B cell (primary cell): Measurements from ENCODE around the gene HYOU1. TPM values are rescaled to one million over a fixed set of nuclear protein-coding genes. Genes with fewer than 3 reads are reported as not detected.
"Not testable (repeated sequence)": the region's sequence is repeated elsewhere in the genome, so short reads cannot be mapped to it uniquely, and the experiment has no call there.

ENCODE experiments used
- ATAC-seq: fragments of 200-7000 bp; cut with Tn5 transposase; one replicate; pipeline ENCODE4 v1.10.0; 2021; ENCODE audit warnings: low read depth, mild to moderate bottlenecking, moderate number of reproducible peaks, moderate library complexity
- CTCF ChIA-PET: fragments of 350-600 bp; sonication (Branson Sonifier 250); formaldehyde crosslinking; loops from one replicate; lab custom pipeline; 2021; ENCODE audit warnings: antibody characterized with exemption, inconsistent platforms; lab: Charles Lee
- POLR2A ChIA-PET: fragments of 350-600 bp; sonication (Branson Sonifier 250); formaldehyde crosslinking; loops from one replicate; lab custom pipeline; 2021; ENCODE audit warnings: antibody characterized with exemption; lab: Charles Lee
- DNase-seq: peaks from one replicate; pipeline ENCODE4 v3.0.0; 2013
- H2AFZ ChIP-seq: 2 replicates; pipeline ENCODE4 v1.6.1; 2012; ENCODE audit warnings: mild to moderate bottlenecking, low read depth, low read length; ENCODE audit not compliant: insufficient read depth, poor library complexity, severe bottlenecking
- H3K27ac ChIP-seq, 2 donors: 1 replicate in 1 of 2; 2 replicates in 1 of 2; pipeline ENCODE4 v1.5.1; 2012 to 2013; ENCODE audit warnings: low read length in 2 of 2, mild to moderate bottlenecking in 2 of 2, moderate library complexity in 1 of 2
- H3K27me3 ChIP-seq, 4 experiments: fragments of 200-600 bp in 1 of 4; sonication (generic) in 1 of 4; replicated peaks in 1 of 4; 1 replicate in 2 of 4; 2 replicates in 2 of 4; pipeline versions ENCODE4 v1.6.1 to v1.7.0; 2013 to 2016; ENCODE audit warnings: low read length in 3 of 4, mild to moderate bottlenecking in 2 of 4, mixed read lengths in 1 of 4, moderate library complexity in 1 of 4; ENCODE audit not compliant: insufficient read depth in 4 of 4, control insufficient read depth in 3 of 4; ENCODE audit errors: control extremely low read depth in 1 of 4
- H3K36me3 ChIP-seq, 2 experiments: replicated peaks in 1 of 2; 1 replicate in 1 of 2; 2 replicates in 1 of 2; pipeline versions ENCODE4 v1.6.1 to v1.7.1; 2013; ENCODE audit warnings: low read length in 1 of 2; ENCODE audit not compliant: insufficient read depth in 2 of 2, control insufficient read depth in 1 of 2; ENCODE audit errors: control extremely low read depth in 1 of 2, extremely low read depth in 1 of 2
- H3K4me1 ChIP-seq, 2 donors: fragments of 200-600 bp in 1 of 2; sonication (generic) in 1 of 2; 1 replicate in 1 of 2; 2 replicates in 1 of 2; pipeline versions ENCODE4 v1.5.1 to v1.6.1; 2013 to 2017; ENCODE audit warnings: low read length in 2 of 2; ENCODE audit not compliant: control insufficient read depth in 2 of 2, insufficient read depth in 2 of 2
- H3K4me2 ChIP-seq: replicated peaks from 2 replicates; pipeline ENCODE3; 2012; ENCODE audit warnings: mild to moderate bottlenecking, low read depth, low read length; ENCODE audit not compliant: poor library complexity, severe bottlenecking
- H3K4me3 ChIP-seq, 5 experiments: fragments of 200-600 bp in 1 of 5; sonication (generic) in 1 of 5; 1 replicate in 3 of 5; 2 replicates in 2 of 5; pipeline versions ENCODE4 v1.5.1 to v1.7.0; 2011 to 2016; ENCODE audit warnings: low read length in 4 of 5, mild to moderate bottlenecking in 4 of 5, low read depth in 2 of 5, control low read depth in 1 of 5, moderate library complexity in 1 of 5; ENCODE audit not compliant: insufficient read depth in 1 of 5; ENCODE audit errors: control extremely low read depth in 1 of 5, extremely low read depth in 1 of 5
- H3K79me2 ChIP-seq: fragments of 200-600 bp; sonication (generic); one replicate; pipeline ENCODE4 v1.6.0; 2016; ENCODE audit warnings: low read length; ENCODE audit not compliant: control insufficient read depth, insufficient read depth
- H3K9ac ChIP-seq: fragments of 200-600 bp; sonication (generic); 2 replicates; pipeline ENCODE4 v1.6.1; 2017; ENCODE audit warnings: mild to moderate bottlenecking, low read length, moderate library complexity
- H3K9me3 ChIP-seq, 3 donors: one replicate each; pipeline versions ENCODE4 v1.6.1 to v1.7.1; 2013; ENCODE audit warnings: low read length in 2 of 3; ENCODE audit not compliant: control insufficient read depth in 2 of 3, insufficient read depth in 1 of 3; ENCODE audit errors: control extremely low read depth in 1 of 3
- H4K20me1 ChIP-seq: 2 replicates; pipeline ENCODE4 v1.6.0; 2012; ENCODE audit warnings: mild to moderate bottlenecking, low read length; ENCODE audit not compliant: insufficient read depth, control insufficient read depth, poor library complexity, severe bottlenecking
- H3K27ac Mint-ChIP-seq: one replicate; pipeline ENCODE4 v1.8.0; 2021; ENCODE audit warnings: mixed read lengths
- H3K27me3 Mint-ChIP-seq: one replicate; pipeline ENCODE4 v1.8.0; 2021; ENCODE audit warnings: mixed read lengths
- H3K4me1 Mint-ChIP-seq: one replicate; pipeline ENCODE4 v1.8.0; 2021; ENCODE audit warnings: mixed read lengths
- H3K4me3 Mint-ChIP-seq: one replicate; pipeline ENCODE4 v1.8.0; 2021; ENCODE audit warnings: mixed read lengths
- H3K9me3 Mint-ChIP-seq: one replicate; pipeline ENCODE4 v1.8.0; 2022; ENCODE audit warnings: mixed read lengths; ENCODE audit not compliant: insufficient read depth
- EZH2 ChIP-seq: IDR thresholded peaks from 2 replicates; pipeline ENCODE4 v1.6.1; 2012; ENCODE audit warnings: borderline replicate concordance, low read depth, mild to moderate bottlenecking, moderate library complexity, low read length; ENCODE audit not compliant: insufficient read depth, poor library complexity, severe bottlenecking
- WGBS: methylation state at CpG from one replicate; pipeline ENCODE4 v1.1.5; 2013; ENCODE audit warnings: missing lambda C conversion rate; ENCODE audit not compliant: insufficient coverage; 5-methylcytosine and 5-hydroxymethylcytosine counted together
- intact Hi-C: fragments of 100-400 bp; cut with micrococcal nuclease; formaldehyde crosslinking; loops from one replicate; pipeline ENCODE4 v1.10.0; 2022
- polyA plus RNA-seq: library from polyadenylated mRNA; depleted of rRNA; stranded (reverse); fragments of >200 nt; gene quantifications from 2 replicates; pipeline ENCODE4 v1.2.3, GENCODE V29; 2012
- total RNA-seq, 2 donors: library from RNA; stranded (reverse); fragments of 120-200 nt in 1 of 2; gene quantifications; 1 replicate in 1 of 2; 2 replicates in 1 of 2; pipeline versions ENCODE4 v1.2.3 to v1.2.4, GENCODE V29; 2013 to 2022
- TF ChIP-seq, protein P1 (sequence below): fragments of 200-600 bp; IDR thresholded peaks from one replicate; pipeline ENCODE4 v1.8.0; 2022; ENCODE audit warnings: antibody characterized with exemption, mild to moderate bottlenecking

The HYOU1 gene
- total and polyA plus RNA-seq, 2 donors (not counting 1 experiment from before 2014, with no cell fraction given) = 38.5 to 48.7 TPM

DNA sequence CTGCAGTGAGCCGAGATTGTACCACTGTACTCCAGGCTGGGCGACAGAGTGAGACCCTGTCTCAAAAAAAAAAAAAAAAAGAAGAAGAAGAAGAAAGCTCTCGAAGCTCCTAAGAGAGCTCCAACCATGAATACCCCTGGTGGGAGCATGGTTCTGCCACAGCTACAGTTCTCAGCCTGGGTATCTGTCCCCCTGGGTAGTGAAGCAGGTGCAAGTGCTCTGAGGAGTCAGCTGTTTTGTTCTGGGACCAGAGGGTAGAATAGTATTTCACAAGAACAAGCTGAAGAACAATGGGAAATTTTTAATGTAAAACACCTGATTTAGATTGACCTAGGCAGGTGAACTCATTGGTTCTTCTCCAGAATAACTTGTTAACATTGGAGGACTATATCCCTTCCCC, 4.3 kb upstream of the HYOU1 start:
- Histone ChIP-seq H3K27ac (no peak overlapping the region), H3K27me3 (no peaks in the 10 kb centered on the region), H2AFZ (no peak overlapping the region), H3K4me3 (no peak overlapping the region), H3K4me1 (peaks cover 9 to 15% of the 10 kb centered on the region in 2 donors), H3K4me2 (no peak overlapping the region), H3K9ac (no peak overlapping the region), H3K79me2 (peaks cover 76% of the 10 kb centered on the region), H3K36me3 (peaks cover 3 to 4% of the 10 kb centered on the region in 2 experiments), H3K9me3 (no peaks in the 10 kb centered on the region), H4K20me1 (no peaks in the 10 kb centered on the region)
- ChIA-PET POLR2A (interaction anchor here (0.6 kb wide), 1 partner anchor 20 kb away, joined by 7 read pairs; no protein-coding TSS in a partner anchor), CTCF (interaction anchor here (0.7 to 1.1 kb wide), 2 partner anchors 13 to 261 kb away, joined by 3 to 5 read pairs; no protein-coding TSS in a partner anchor)
- H3K4me3 Mint-ChIP-seq = no peak overlapping the region
- intact Hi-C loops = no loop called here
- H3K27ac Mint-ChIP-seq = no peak overlapping the region
- ATAC-seq = no peak
- no peaks in the 10 kb centered on the region for H3K27me3 Mint-ChIP-seq
- no CpG with 5 or more reads among the region's 3 CpGs for WGBS
- no peaks in the 10 kb centered on the region for H3K9me3 Mint-ChIP-seq
- TF ChIP-seq, protein P1, sequence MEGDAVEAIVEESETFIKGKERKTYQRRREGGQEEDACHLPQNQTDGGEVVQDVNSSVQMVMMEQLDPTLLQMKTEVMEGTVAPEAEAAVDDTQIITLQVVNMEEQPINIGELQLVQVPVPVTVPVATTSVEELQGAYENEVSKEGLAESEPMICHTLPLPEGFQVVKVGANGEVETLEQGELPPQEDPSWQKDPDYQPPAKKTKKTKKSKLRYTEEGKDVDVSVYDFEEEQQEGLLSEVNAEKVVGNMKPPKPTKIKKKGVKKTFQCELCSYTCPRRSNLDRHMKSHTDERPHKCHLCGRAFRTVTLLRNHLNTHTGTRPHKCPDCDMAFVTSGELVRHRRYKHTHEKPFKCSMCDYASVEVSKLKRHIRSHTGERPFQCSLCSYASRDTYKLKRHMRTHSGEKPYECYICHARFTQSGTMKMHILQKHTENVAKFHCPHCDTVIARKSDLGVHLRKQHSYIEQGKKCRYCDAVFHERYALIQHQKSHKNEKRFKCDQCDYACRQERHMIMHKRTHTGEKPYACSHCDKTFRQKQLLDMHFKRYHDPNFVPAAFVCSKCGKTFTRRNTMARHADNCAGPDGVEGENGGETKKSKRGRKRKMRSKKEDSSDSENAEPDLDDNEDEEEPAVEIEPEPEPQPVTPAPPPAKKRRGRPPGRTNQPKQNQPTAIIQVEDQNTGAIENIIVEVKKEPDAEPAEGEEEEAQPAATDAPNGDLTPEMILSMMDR = no peak
- no peak for TF ChIP-seq EZH2
- peaks cover 26% of the 10 kb centered on the region for H3K4me1 Mint-ChIP-seq
- no peak for DNase-seq

DNA sequence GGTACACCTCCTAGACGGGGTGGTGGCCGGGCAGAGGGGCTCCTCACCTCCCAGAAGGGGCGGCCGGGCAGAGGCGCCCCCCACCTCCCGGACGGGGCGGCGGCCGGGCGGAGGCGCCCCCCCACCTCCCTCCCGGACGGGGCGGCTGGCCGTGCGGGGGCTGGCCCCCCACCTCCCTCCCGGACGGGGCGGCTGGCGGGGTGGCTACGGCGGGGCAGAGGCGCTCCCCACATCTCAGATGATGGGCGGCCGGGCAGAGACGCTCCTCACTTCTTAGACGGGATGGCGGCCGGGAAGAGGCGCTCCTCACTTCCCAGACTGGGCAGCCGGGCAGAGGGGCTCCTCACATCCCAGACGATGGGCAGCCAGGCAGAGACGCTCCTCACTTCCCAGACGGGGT, 2.1 kb upstream of the HYOU1 start:
- Histone ChIP-seq H3K36me3 (peaks cover 4 to 15% of the 10 kb centered on the region in 2 experiments), H3K4me1 (peaks cover 17 to 24% of the 10 kb centered on the region in 2 donors), H3K79me2 (peaks cover 72% of the 10 kb centered on the region)
- WGBS = 100% methylated on average over 2 of the region's 35 CpGs
- H3K27me3 ChIP-seq, H3K9me3 Mint-ChIP-seq, H3K4me3 Mint-ChIP-seq, H3K27ac ChIP-seq, H3K27ac Mint-ChIP-seq, ATAC-seq, H3K4me2 ChIP-seq, H3K9me3 ChIP-seq, intact Hi-C loops, H4K20me1 ChIP-seq, H2AFZ ChIP-seq, H3K9ac ChIP-seq, DNase-seq, H3K4me3 ChIP-seq, H3K27me3 Mint-ChIP-seq: not testable (repeated sequence)
- POLR2A ChIA-PET = interaction anchor here (3.8 kb wide), 1 partner anchor 8 kb away, joined by 14 read pairs; the partner anchor contains the start of gene VPS11
- peaks cover 27% of the 10 kb centered on the region for H3K4me1 Mint-ChIP-seq
- CTCF ChIA-PET = interaction anchor here (0.6 kb wide), 1 partner anchor 39 kb away, joined by 4 read pairs; no protein-coding TSS in a partner anchor
